Cardiac fibroblast (primary cell): ENCODE results near the gene BICD1.
"Not testable (repeated sequence)": the region's sequence is repeated elsewhere in the genome, so short reads cannot be mapped to it uniquely, and the experiment has no call there.

ENCODE experiments used
- DNase-seq, 2 donors: peaks; one replicate each; pipeline versions ENCODE4 v3.0.0 to v3.0.0-alpha.2; 2010; ENCODE audit warnings: low read depth in 2 of 2
- H3K4me3 ChIP-seq, 2 donors: replicated peaks in 1 of 2; 1 replicate in 1 of 2; 2 replicates in 1 of 2; pipeline ENCODE4 v1.5.1; 2011; ENCODE audit warnings: low read depth in 2 of 2, low read length in 2 of 2, mild to moderate bottlenecking in 2 of 2, moderate library complexity in 1 of 2
- CTCF ChIP-seq: IDR thresholded peaks from one replicate; pipeline ENCODE4 v1.5.1; 2011; ENCODE audit warnings: low read depth, mild to moderate bottlenecking, low read length, inconsistent platforms

Gene BICD1

GRCh38 chr12:32230613-32230993 is 124.0 kb downstream of the BICD1 start:
- TF ChIP-seq CTCF: no peak
- DNase-seq: no peak
- no peak overlapping the region for H3K4me3 ChIP-seq

- not testable (repeated sequence) for H3K4me3 ChIP-seq, DNase-seq
Measured at GRCh38 chr12:32231361-32231760, 124.7 kb downstream of the BICD1 start.

GRCh38 chr12:32233568-32233967 is 126.9 kb downstream of the BICD1 start:
- TF ChIP-seq CTCF: no peak
- no peak for DNase-seq
- no peak overlapping the region for H3K4me3 ChIP-seq

- no peak for DNase-seq
- TF ChIP-seq CTCF: no peak
- H3K4me3 ChIP-seq: no peak overlapping the region
Measured at GRCh38 chr12:32235251-32235650, 128.6 kb downstream of the BICD1 start.

- no peak overlapping the region for H3K4me3 ChIP-seq
- DNase-seq: no peak
- TF ChIP-seq CTCF: no peak
Measured at GRCh38 chr12:32240162-32240561, 133.5 kb downstream of the BICD1 start.

- TF ChIP-seq CTCF: no peak
- peak in 1 of 2 donors; percentile 52 for DNase-seq
Measured at GRCh38 chr12:32240831-32241230, 134.2 kb downstream of the BICD1 start.

GRCh38 chr12:32242641-32243040 is 136.0 kb downstream of the BICD1 start:
- no peak overlapping the region for H3K4me3 ChIP-seq
- no peak for DNase-seq
- no peak for TF ChIP-seq CTCF

More at GRCh38 chr12:32240831-32241230, 134.2 kb downstream of the BICD1 start:
- no peak overlapping the region for H3K4me3 ChIP-seq
